HepG2 (cell line): ENCODE measurements around the gene PKMYT1. TPM values are rescaled to one million over a fixed set of nuclear protein-coding genes. Genes with fewer than 3 reads are reported as not detected.
A peak's percentile ranks its signal among the peaks of the same experiment; 100 is the strongest.

Source experiments
- CAMTA2 ChIP-seq: sonication (generic); formaldehyde crosslinking; IDR thresholded peaks from 2 replicates; pipeline ENCODE4 v1.4.0; 2020; ENCODE audit warnings: mild to moderate bottlenecking, missing genetic modification reagents, borderline replicate concordance
- ERF ChIP-seq: IDR thresholded peaks from 2 replicates; pipeline ENCODE4 v1.6.1; 2018; ENCODE audit warnings: missing biosample characterization, missing genetic modification reagents
- HIVEP1 ChIP-seq: sonication (generic); formaldehyde crosslinking; IDR thresholded peaks from 2 replicates; pipeline ENCODE4 v1.4.0; 2020; ENCODE audit warnings: mild to moderate bottlenecking, missing genetic modification reagents
- NFE2L2 ChIP-seq: fragments of 150-350 bp; IDR thresholded peaks from 2 replicates; pipeline ENCODE4 v1.6.1; 2014; ENCODE audit warnings: low read length
- PHF8 ChIP-seq: sonication (generic); formaldehyde crosslinking; IDR thresholded peaks from 2 replicates; pipeline ENCODE4 v1.5.0; 2020; ENCODE audit warnings: missing genetic modification reagents
- POLR2AphosphoS2 ChIP-seq: IDR thresholded peaks from 2 replicates; pipeline ENCODE4 v1.6.1; 2011; ENCODE audit warnings: low read depth, low read length, improper control_type of control experiment
- PRMT3 ChIP-seq: sonication (generic); formaldehyde crosslinking; IDR thresholded peaks from 2 replicates; pipeline ENCODE4 v1.8.1; 2022; ENCODE audit warnings: low read depth, mild to moderate bottlenecking, moderate library complexity, missing genetic modification reagents, borderline replicate concordance
- SALL1 ChIP-seq: sonication (generic); formaldehyde crosslinking; IDR thresholded peaks from 2 replicates; pipeline ENCODE4 v1.8.0; 2022; ENCODE audit warnings: mild to moderate bottlenecking, missing genetic modification reagents
- SMAD9 ChIP-seq: sonication (generic); formaldehyde crosslinking; IDR thresholded peaks from 2 replicates; pipeline ENCODE4 v1.5.1; 2020; ENCODE audit warnings: mild to moderate bottlenecking, missing genetic modification reagents
- ZFP36 ChIP-seq: fragments of 150-350 bp; IDR thresholded peaks from 2 replicates; pipeline ENCODE4 v1.6.1; 2018; ENCODE audit warnings: borderline replicate concordance, low read length, low read depth; ENCODE audit not compliant: partially characterized antibody
- ZNF160 ChIP-seq: sonication (generic); formaldehyde crosslinking; IDR thresholded peaks from 2 replicates; pipeline ENCODE4 v1.8.0; 2022; ENCODE audit warnings: mild to moderate bottlenecking, inconsistent platforms, missing genetic modification reagents
- ZNF205 ChIP-seq: IDR thresholded peaks from 2 replicates; pipeline ENCODE4 v1.6.1; 2018; ENCODE audit warnings: missing biosample characterization, missing genetic modification reagents
- ZNF510 ChIP-seq: sonication (generic); formaldehyde crosslinking; IDR thresholded peaks from 2 replicates; pipeline ENCODE4 v1.4.0; 2020; ENCODE audit warnings: low read depth, mild to moderate bottlenecking, missing genetic modification reagents
- ZNF776 ChIP-seq: sonication (generic); formaldehyde crosslinking; IDR thresholded peaks from 2 replicates; pipeline ENCODE4 v1.4.0; 2020; ENCODE audit warnings: mild to moderate bottlenecking, missing genetic modification reagents
- ZNF782 ChIP-seq: sonication (generic); formaldehyde crosslinking; IDR thresholded peaks from 2 replicates; pipeline ENCODE4 v1.4.0; 2020; ENCODE audit warnings: missing genetic modification reagents, mild to moderate bottlenecking, borderline replicate concordance
- polyA plus RNA-seq, 8 experiments: library from polyadenylated mRNA; depleted of rRNA in 3 of 8; stranded (reverse) in 7 of 8; unstranded in 1 of 8; fragments of >200 nt; fragmentation: Illumina TruSeq in 4 of 8; extraction: Trizol in 4 of 8; gene quantifications; 2 replicates each; pipeline versions ENCODE4 v1.2.1 to v1.2.3, GENCODE V29; 2011 to 2016; ENCODE audit warnings: low read depth in 4 of 8, missing spikeins in 1 of 8, mixed read lengths in 1 of 8; ENCODE audit not compliant: insufficient read depth in 1 of 8
- total RNA-seq, 5 experiments: library from RNA; depleted of rRNA; stranded (reverse); fragments of >200 nt; fragmentation: Illumina TruSeq; extraction: Trizol; gene quantifications; 2 replicates each; pipeline ENCODE4 v1.2.3, GENCODE V29; 2016; ENCODE audit warnings: low read depth in 1 of 5
- TF ChIP-seq, protein P1 (sequence below): sonication (generic); formaldehyde crosslinking; IDR thresholded peaks from 2 replicates; pipeline ENCODE4 v1.8.0; 2022; ENCODE audit warnings: missing genetic modification reagents, mild to moderate bottlenecking, moderate library complexity, borderline replicate concordance
- TF ChIP-seq, protein P2 (sequence below): sonication (generic); formaldehyde crosslinking; IDR thresholded peaks from 2 replicates; pipeline ENCODE4 v1.4.0; 2020; ENCODE audit warnings: missing genetic modification reagents, borderline replicate concordance
- TF ChIP-seq, protein P3 (sequence below): sonication (generic); formaldehyde crosslinking; IDR thresholded peaks from 2 replicates; pipeline ENCODE4 v1.5.0; 2020; ENCODE audit warnings: mild to moderate bottlenecking, missing genetic modification reagents, borderline replicate concordance

The PKMYT1 gene
- total and polyA plus RNA-seq, 2 of the 13 experiments (the other 11 are each of a cell fraction or from before 2014, with no cell fraction given) = 7.0 to 27.8 TPM

- peak; percentile 70; the same call in 1 of the 2 replicates for TF ChIP-seq ZNF510 (CRISPR knock-in tag)
- TF ChIP-seq HIVEP1 = peak; percentile 60; the same call in 1 of the 2 replicates
- TF ChIP-seq, protein P1, sequence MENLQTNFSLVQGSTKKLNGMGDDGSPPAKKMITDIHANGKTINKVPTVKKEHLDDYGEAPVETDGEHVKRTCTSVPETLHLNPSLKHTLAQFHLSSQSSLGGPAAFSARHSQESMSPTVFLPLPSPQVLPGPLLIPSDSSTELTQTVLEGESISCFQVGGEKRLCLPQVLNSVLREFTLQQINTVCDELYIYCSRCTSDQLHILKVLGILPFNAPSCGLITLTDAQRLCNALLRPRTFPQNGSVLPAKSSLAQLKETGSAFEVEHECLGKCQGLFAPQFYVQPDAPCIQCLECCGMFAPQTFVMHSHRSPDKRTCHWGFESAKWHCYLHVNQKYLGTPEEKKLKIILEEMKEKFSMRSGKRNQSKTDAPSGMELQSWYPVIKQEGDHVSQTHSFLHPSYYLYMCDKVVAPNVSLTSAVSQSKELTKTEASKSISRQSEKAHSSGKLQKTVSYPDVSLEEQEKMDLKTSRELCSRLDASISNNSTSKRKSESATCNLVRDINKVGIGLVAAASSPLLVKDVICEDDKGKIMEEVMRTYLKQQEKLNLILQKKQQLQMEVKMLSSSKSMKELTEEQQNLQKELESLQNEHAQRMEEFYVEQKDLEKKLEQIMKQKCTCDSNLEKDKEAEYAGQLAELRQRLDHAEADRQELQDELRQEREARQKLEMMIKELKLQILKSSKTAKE (CRISPR knock-in tag) = peak; percentile 92
- TF ChIP-seq SALL1 = peak; percentile 9; the same call in 1 of the 2 replicates
- TF ChIP-seq PHF8 (CRISPR knock-in tag) = peak; percentile 57
- TF ChIP-seq POLR2AphosphoS2 = peak; percentile 91
- no peak for TF ChIP-seq ZNF205 (CRISPR knock-in tag)
- peak; percentile 70; the same call in 1 of the 2 replicates for TF ChIP-seq ERF (CRISPR knock-in tag)
- TF ChIP-seq SMAD9 (CRISPR knock-in tag) = 0 out of 2 replicates have a peak, but pooled peaks have one; percentile 29
- TF ChIP-seq ZFP36 = no peak
- no peak for TF ChIP-seq PRMT3 (CRISPR knock-in tag)
- TF ChIP-seq, protein P2, sequence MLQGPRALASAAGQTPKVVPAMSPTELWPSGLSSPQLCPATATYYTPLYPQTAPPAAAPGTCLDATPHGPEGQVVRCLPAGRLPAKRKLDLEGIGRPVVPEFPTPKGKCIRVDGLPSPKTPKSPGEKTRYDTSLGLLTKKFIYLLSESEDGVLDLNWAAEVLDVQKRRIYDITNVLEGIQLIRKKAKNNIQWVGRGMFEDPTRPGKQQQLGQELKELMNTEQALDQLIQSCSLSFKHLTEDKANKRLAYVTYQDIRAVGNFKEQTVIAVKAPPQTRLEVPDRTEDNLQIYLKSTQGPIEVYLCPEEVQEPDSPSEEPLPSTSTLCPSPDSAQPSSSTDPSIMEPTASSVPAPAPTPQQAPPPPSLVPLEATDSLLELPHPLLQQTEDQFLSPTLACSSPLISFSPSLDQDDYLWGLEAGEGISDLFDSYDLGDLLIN (CRISPR knock-in tag) = no peak
- TF ChIP-seq ZNF776 (CRISPR knock-in tag) = no peak
- TF ChIP-seq ZNF782 = no peak; the same call in none of the 2 replicates
- no peak for TF ChIP-seq CAMTA2 (CRISPR knock-in tag)
- TF ChIP-seq ZNF160 (CRISPR knock-in tag) = 0 out of 2 replicates have a peak, but pooled peaks have one; percentile 57
- no peak for TF ChIP-seq NFE2L2
- TF ChIP-seq, protein P3, sequence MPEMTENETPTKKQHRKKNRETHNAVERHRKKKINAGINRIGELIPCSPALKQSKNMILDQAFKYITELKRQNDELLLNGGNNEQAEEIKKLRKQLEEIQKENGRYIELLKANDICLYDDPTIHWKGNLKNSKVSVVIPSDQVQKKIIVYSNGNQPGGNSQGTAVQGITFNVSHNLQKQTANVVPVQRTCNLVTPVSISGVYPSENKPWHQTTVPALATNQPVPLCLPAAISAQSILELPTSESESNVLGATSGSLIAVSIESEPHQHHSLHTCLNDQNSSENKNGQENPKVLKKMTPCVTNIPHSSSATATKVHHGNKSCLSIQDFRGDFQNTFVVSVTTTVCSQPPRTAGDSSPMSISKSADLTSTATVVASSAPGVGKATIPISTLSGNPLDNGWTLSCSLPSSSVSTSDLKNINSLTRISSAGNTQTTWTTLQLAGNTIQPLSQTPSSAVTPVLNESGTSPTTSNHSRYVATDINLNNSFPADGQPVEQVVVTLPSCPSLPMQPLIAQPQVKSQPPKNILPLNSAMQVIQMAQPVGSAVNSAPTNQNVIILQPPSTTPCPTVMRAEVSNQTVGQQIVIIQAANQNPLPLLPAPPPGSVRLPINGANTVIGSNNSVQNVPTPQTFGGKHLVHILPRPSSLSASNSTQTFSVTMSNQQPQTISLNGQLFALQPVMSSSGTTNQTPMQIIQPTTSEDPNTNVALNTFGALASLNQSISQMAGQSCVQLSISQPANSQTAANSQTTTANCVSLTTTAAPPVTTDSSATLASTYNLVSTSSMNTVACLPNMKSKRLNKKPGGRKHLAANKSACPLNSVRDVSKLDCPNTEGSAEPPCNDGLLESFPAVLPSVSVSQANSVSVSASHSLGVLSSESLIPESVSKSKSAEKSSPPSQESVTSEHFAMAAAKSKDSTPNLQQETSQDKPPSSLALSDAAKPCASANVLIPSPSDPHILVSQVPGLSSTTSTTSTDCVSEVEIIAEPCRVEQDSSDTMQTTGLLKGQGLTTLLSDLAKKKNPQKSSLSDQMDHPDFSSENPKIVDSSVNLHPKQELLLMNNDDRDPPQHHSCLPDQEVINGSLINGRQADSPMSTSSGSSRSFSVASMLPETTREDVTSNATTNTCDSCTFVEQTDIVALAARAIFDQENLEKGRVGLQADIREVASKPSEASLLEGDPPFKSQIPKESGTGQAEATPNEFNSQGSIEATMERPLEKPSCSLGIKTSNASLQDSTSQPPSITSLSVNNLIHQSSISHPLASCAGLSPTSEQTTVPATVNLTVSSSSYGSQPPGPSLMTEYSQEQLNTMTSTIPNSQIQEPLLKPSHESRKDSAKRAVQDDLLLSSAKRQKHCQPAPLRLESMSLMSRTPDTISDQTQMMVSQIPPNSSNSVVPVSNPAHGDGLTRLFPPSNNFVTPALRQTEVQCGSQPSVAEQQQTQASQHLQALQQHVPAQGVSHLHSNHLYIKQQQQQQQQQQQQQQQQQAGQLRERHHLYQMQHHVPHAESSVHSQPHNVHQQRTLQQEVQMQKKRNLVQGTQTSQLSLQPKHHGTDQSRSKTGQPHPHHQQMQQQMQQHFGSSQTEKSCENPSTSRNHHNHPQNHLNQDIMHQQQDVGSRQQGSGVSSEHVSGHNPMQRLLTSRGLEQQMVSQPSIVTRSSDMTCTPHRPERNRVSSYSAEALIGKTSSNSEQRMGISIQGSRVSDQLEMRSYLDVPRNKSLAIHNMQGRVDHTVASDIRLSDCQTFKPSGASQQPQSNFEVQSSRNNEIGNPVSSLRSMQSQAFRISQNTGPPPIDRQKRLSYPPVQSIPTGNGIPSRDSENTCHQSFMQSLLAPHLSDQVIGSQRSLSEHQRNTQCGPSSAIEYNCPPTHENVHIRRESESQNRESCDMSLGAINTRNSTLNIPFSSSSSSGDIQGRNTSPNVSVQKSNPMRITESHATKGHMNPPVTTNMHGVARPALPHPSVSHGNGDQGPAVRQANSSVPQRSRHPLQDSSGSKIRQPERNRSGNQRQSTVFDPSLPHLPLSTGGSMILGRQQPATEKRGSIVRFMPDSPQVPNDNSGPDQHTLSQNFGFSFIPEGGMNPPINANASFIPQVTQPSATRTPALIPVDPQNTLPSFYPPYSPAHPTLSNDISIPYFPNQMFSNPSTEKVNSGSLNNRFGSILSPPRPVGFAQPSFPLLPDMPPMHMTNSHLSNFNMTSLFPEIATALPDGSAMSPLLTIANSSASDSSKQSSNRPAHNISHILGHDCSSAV (CRISPR knock-in tag) = no peak
These were observed 40.6 kb upstream of the PKMYT1 start (continued) for GRCh38 chr16:3020604-3021448.
